Myocyte (in vitro differentiated cells): Measurements from ENCODE around the gene KCNQ1. TPM values are rescaled to one million over a fixed set of nuclear protein-coding genes. Genes with fewer than 3 reads are reported as not detected.
"Not testable (repeated sequence)": the region's sequence is repeated elsewhere in the genome, so short reads cannot be mapped to it uniquely, and the experiment has no call there.

Source experiments
- DNase-seq: peaks from one replicate; pipeline ENCODE4 v3.0.0-alpha.2; 2012; ENCODE audit warnings: low read depth
- total RNA-seq: library from RNA; depleted of rRNA; stranded (reverse); fragments of >200 nt; gene quantifications from 2 replicates; pipeline ENCODE4 v1.2.3, GENCODE V29; 2014

The KCNQ1 gene
- total RNA-seq, 1 donor from 2014 or later: 0.32 TPM

GRCh38 chr11:2588809-2589537 is 144.2 kb downstream of the KCNQ1 start:
- DNase-seq: peak; percentile 13

- no peak for DNase-seq
These were observed 144.7 kb downstream of the KCNQ1 start for GRCh38 chr11:2589538-2589934.

GRCh38 chr11:2590131-2590964 is 145.5 kb downstream of the KCNQ1 start:
- no peak for DNase-seq

GRCh38 chr11:2590965-2591754 is 146.4 kb downstream of the KCNQ1 start:
- DNase-seq: no peak

GRCh38 chr11:2591805-2592204 is 147.0 kb downstream of the KCNQ1 start:
- no peak for DNase-seq

- no peak for DNase-seq
These were observed 148.0 kb downstream of the KCNQ1 start for GRCh38 chr11:2592559-2593392.

- no peak for DNase-seq
These were observed 148.7 kb downstream of the KCNQ1 start for GRCh38 chr11:2593393-2593950.

GRCh38 chr11:2594267-2594666 is 149.5 kb downstream of the KCNQ1 start:
- DNase-seq: no peak

- no peak for DNase-seq
These were observed 150.4 kb downstream of the KCNQ1 start for GRCh38 chr11:2595204-2595603.

GRCh38 chr11:2599561-2600189 is 154.9 kb downstream of the KCNQ1 start:
- DNase-seq: no peak

GRCh38 chr11:2609345-2609744 is 164.5 kb downstream of the KCNQ1 start:
- DNase-seq: no peak

GRCh38 chr11:2612884-2613571 is 168.2 kb downstream of the KCNQ1 start:
- no peak for DNase-seq

GRCh38 chr11:2621894-2622293 is 177.1 kb downstream of the KCNQ1 start:
- DNase-seq: no peak

- DNase-seq: no peak
These were observed 180.4 kb downstream of the KCNQ1 start for GRCh38 chr11:2625183-2625582.

- no peak for DNase-seq
These were observed 185.9 kb downstream of the KCNQ1 start for GRCh38 chr11:2630679-2631078.

GRCh38 chr11:2631161-2631560 is 186.4 kb downstream of the KCNQ1 start:
- no peak for DNase-seq

GRCh38 chr11:2639763-2640162 is 195.0 kb downstream of the KCNQ1 start:
- not testable (repeated sequence) for DNase-seq

- no peak for DNase-seq
These were observed 196.8 kb downstream of the KCNQ1 start for GRCh38 chr11:2641623-2642022.

- DNase-seq: no peak
These were observed 198.9 kb downstream of the KCNQ1 start for GRCh38 chr11:2643746-2644145.
